ENCODE results near the gene AK9. TPM values are rescaled to one million over a fixed set of nuclear protein-coding genes. Genes with fewer than 3 reads are reported as not detected.

Gene AK9
- total and polyA plus RNA-seq, 9 of the 15 experiments (the other 6 are each of a cell fraction or from before 2014, with no cell fraction given): 0.59 to 1.9 (median 1.2) TPM

GRCh38 chr6:109739686-109740085, 48.7 kb upstream of the AK9 start:
- intact Hi-C loops (cut with micrococcal nuclease): no loop called here
- no peak overlapping the region for H2AFZ ChIP-seq (ENCODE audit: low read depth, low read length)
- WGBS (ENCODE audit: insufficient coverage, low coverage, missing lambda C conversion rate): 26% methylated on average over 3 of the region's 3 CpGs
- TF ChIP-seq ZNF75A (CRISPR knock-in tag; IDR thresholded peaks at IDR 0.05): no peak
- TF ChIP-seq PURB (CRISPR knock-in tag; IDR thresholded peaks at IDR 0.05; ENCODE audit: low read depth): no peak
- TF ChIP-seq E2F3 (CRISPR knock-in tag; IDR thresholded peaks at IDR 0.05): no peak
- TF ChIP-seq YY1 (IDR thresholded peaks at IDR 0.05; ENCODE audit: borderline replicate concordance in 1 of 3, control insufficient read depth in 1 of 3, extremely low read depth in 1 of 3, insufficient read depth in 3 of 3, insufficient read length in 1 of 3, insufficient replicate concordance in 2 of 3, low read depth in 1 of 3, low read length in 2 of 3): no peak
- no peak for TF ChIP-seq HMBOX1 (IDR thresholded peaks at IDR 0.05)
- TF ChIP-seq RFX5 (IDR thresholded peaks at IDR 0.05; ENCODE audit: low read depth, low read length): no peak
- TF ChIP-seq, protein P1, sequence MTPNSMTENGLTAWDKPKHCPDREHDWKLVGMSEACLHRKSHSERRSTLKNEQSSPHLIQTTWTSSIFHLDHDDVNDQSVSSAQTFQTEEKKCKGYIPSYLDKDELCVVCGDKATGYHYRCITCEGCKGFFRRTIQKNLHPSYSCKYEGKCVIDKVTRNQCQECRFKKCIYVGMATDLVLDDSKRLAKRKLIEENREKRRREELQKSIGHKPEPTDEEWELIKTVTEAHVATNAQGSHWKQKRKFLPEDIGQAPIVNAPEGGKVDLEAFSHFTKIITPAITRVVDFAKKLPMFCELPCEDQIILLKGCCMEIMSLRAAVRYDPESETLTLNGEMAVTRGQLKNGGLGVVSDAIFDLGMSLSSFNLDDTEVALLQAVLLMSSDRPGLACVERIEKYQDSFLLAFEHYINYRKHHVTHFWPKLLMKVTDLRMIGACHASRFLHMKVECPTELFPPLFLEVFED (CRISPR knock-in tag; conservative IDR thresholded peaks at IDR 0.05): no peak
- no peak for TF ChIP-seq ZNF124 (CRISPR knock-in tag; IDR thresholded peaks at IDR 0.05)
- no peaks in the 10 kb centered on the region for H4K20me1 ChIP-seq (replicated peaks; ENCODE audit: control insufficient read depth, insufficient read depth, low read length)
- H3K27ac ChIP-seq (ENCODE audit: extremely low read depth, low read depth, low read length): no peak overlapping the region
- H3K9ac ChIP-seq (ENCODE audit: insufficient read depth in 1 of 2, low read depth in 2 of 2, low read length in 2 of 2): no peak overlapping the region
- in situ Hi-C loops (cut with MboI): no loop called here
- no peak for ATAC-seq
- H3K36me3 ChIP-seq (ENCODE audit: control insufficient read depth, insufficient read depth, low read length): no peaks in the 10 kb centered on the region
- FAIRE-seq: no peak
- no peak overlapping the region for H3K4me2 ChIP-seq (ENCODE audit: insufficient read depth, low read length)
- H3K4me3 ChIP-seq: no peak overlapping the region
- CTCF ChIA-PET (ENCODE audit: low intra/inter-chr PET ratio): interaction anchor here (0.6 kb wide), 1 partner anchor 790 kb away, joined by 3 read pairs; no protein-coding TSS in a partner anchor
- no TSS peak for BruUV-seq (replicated peaks)
- no peaks in the 10 kb centered on the region for H3K79me2 ChIP-seq (ENCODE audit: control insufficient read depth, insufficient read depth, low read length)
- no peaks in the 10 kb centered on the region for H3K27me3 ChIP-seq (ENCODE audit: control insufficient read depth in 2 of 2, insufficient read depth in 2 of 2, low read length in 2 of 2)
- no peaks in the 10 kb centered on the region for H3K9me1 ChIP-seq (ENCODE audit: control insufficient read depth, insufficient read depth, low read length)
- no peak for DNase-seq (ENCODE audit: extremely low read depth in 1 of 4, low spot score in 3 of 4)
- POLR2A ChIA-PET: no interaction called here
- no peaks in the 10 kb centered on the region for H3K9me3 ChIP-seq (replicated peaks; ENCODE audit: control insufficient read depth, insufficient read depth, low read depth, low read length)
- no peaks in the 10 kb centered on the region; a peak in 1 of 5 replicates for H3K4me1 ChIP-seq (replicated peaks in 1 of 2; ENCODE audit: control insufficient read depth in 2 of 2, insufficient read depth in 2 of 2, low read length in 2 of 2)

Data from K562 (cell line).